ENCODE measurements around the gene SLC16A3.

DNA sequence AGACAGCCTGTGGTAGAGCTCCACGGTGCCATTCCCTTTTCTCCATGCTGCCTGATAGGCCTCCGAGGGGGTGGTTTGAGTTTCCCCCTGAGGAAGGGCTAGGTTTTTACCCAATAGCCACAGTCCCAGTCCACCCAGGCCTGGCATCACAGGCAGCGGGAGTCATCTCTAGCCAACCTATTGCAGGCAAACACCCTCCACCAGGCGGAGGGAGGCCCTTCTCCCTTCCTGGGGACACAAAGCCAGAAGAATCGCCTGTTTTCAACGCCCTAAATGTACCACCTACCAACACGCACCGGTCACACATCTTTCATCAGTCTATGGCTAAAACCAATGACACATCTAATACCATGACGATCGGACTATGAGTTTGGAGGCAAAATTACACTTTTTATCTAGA lies 37.3 kb downstream of the SLC16A3 start:
- TF ChIP-seq, protein P1, sequence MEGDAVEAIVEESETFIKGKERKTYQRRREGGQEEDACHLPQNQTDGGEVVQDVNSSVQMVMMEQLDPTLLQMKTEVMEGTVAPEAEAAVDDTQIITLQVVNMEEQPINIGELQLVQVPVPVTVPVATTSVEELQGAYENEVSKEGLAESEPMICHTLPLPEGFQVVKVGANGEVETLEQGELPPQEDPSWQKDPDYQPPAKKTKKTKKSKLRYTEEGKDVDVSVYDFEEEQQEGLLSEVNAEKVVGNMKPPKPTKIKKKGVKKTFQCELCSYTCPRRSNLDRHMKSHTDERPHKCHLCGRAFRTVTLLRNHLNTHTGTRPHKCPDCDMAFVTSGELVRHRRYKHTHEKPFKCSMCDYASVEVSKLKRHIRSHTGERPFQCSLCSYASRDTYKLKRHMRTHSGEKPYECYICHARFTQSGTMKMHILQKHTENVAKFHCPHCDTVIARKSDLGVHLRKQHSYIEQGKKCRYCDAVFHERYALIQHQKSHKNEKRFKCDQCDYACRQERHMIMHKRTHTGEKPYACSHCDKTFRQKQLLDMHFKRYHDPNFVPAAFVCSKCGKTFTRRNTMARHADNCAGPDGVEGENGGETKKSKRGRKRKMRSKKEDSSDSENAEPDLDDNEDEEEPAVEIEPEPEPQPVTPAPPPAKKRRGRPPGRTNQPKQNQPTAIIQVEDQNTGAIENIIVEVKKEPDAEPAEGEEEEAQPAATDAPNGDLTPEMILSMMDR (IDR thresholded peaks at IDR 0.05; ENCODE audit: insufficient read depth, low read length), result no peak
- TF ChIP-seq POLR2AphosphoS5 (IDR thresholded peaks at IDR 0.05; ENCODE audit: low read depth), result no peak

Measured in HL-60 (cell line).